Suprapubic skin (tissue), 4 donors: Measurements from ENCODE around the gene ABCC2.

Experiments
- EP300 ChIP-seq: sonication (generic); formaldehyde crosslinking; IDR thresholded peaks from one replicate; pipeline ENCODE4 v1.6.1; 2017; ENCODE audit warnings: antibody characterized with exemption
- POLR2A ChIP-seq, 2 donors: fragments of 450-650 bp; IDR thresholded peaks; one replicate each; pipeline ENCODE4 v1.6.1; 2017; ENCODE audit warnings: antibody characterized with exemption in 2 of 2, mild to moderate bottlenecking in 2 of 2, moderate library complexity in 2 of 2
- POLR2AphosphoS5 ChIP-seq, 3 donors: sonication (generic); formaldehyde crosslinking; IDR thresholded peaks; one replicate each; pipeline ENCODE4 v1.6.1; 2017; ENCODE audit warnings: antibody characterized with exemption in 3 of 3
- TF ChIP-seq, protein P1 (sequence below), 2 donors: fragments of 200-600 bp in 1 of 2; fragments of 450-650 bp in 1 of 2; sonication (generic) in 1 of 2; IDR thresholded peaks; one replicate each; pipeline ENCODE4 v1.5.1; 2016 to 2019; ENCODE audit warnings: antibody characterized with exemption in 2 of 2, mild to moderate bottlenecking in 1 of 2, moderate library complexity in 1 of 2

DNA sequence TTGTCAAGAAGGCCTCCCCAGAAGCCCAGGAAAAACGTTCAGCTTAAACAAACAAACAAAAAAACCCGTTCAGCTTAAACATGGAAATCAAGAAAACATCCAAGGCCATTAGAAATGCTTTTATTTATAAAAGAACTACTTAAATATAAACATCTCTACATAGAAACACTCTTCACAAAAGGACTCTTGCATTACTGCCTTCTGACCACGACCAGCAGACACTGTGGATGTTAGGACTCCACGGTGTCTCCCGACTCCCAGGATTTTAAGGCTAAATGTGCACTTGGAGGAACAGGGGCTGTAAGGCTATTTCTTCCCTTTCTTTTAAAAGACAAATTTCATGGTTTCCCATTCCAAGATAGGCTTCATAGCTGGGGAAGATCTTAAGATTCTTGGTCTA, 93.0 kb downstream of the ABCC2 start:
- TF ChIP-seq POLR2AphosphoS5 (IDR thresholded peaks at IDR 0.05) (no peak), POLR2A (IDR thresholded peaks at IDR 0.05) (no peak), EP300 (no peak)
- TF ChIP-seq, protein P1, sequence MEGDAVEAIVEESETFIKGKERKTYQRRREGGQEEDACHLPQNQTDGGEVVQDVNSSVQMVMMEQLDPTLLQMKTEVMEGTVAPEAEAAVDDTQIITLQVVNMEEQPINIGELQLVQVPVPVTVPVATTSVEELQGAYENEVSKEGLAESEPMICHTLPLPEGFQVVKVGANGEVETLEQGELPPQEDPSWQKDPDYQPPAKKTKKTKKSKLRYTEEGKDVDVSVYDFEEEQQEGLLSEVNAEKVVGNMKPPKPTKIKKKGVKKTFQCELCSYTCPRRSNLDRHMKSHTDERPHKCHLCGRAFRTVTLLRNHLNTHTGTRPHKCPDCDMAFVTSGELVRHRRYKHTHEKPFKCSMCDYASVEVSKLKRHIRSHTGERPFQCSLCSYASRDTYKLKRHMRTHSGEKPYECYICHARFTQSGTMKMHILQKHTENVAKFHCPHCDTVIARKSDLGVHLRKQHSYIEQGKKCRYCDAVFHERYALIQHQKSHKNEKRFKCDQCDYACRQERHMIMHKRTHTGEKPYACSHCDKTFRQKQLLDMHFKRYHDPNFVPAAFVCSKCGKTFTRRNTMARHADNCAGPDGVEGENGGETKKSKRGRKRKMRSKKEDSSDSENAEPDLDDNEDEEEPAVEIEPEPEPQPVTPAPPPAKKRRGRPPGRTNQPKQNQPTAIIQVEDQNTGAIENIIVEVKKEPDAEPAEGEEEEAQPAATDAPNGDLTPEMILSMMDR (IDR thresholded peaks at IDR 0.05) = no peak
